ENCODE results near the gene NPR1.

The NPR1 gene

DNA sequence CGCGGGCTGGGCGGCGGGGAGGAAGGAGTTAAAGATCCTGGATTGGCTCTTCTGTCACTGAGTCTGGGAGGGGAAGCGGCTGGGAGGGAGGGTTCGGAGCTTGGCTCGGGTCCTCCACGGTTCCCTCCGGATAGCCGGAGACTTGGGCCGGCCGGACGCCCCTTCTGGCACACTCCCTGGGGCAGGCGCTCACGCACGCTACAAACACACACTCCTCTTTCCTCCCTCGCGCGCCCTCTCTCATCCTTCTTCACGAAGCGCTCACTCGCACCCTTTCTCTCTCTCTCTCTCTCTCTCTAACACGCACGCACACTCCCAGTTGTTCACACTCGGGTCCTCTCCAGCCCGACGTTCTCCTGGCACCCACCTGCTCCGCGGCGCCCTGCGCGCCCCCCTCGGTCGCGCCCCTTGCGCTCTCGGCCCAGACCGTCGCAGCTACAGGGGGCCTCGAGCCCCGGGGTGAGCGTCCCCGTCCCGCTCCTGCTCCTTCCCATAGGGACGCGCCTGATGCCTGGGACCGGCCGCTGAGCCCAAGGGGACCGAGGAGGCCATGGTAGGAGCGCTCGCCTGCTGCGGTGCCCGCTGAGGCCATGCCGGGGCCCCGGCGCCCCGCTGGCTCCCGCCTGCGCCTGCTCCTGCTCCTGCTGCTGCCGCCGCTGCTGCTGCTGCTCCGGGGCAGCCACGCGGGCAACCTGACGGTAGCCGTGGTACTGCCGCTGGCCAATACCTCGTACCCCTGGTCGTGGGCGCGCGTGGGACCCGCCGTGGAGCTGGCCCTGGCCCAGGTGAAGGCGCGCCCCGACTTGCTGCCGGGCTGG lies at the start of gene NPR1:
TSS of gene NPR1 (plus strand) at position 170 of the 818 bp plus-strand sequence. CDS start at position 591, 421 bp downstream.
- DNase-seq (ENCODE audit: low spot score): no peak
- H3K27ac ChIP-seq: peak within 1 kb of the TSS; percentile 16; the same call in 1 of the 2 replicates
- ChIA-PET POLR2A (ENCODE audit: low non-redundant PET) (no interaction called here), CTCF (interaction anchor here (0.6 to 1.9 kb wide), 9 partner anchors 9 to 428 kb away, joined by 3 to 11 read pairs (median 4); no protein-coding TSS in a partner anchor)
- TF ChIP-seq, protein P1, sequence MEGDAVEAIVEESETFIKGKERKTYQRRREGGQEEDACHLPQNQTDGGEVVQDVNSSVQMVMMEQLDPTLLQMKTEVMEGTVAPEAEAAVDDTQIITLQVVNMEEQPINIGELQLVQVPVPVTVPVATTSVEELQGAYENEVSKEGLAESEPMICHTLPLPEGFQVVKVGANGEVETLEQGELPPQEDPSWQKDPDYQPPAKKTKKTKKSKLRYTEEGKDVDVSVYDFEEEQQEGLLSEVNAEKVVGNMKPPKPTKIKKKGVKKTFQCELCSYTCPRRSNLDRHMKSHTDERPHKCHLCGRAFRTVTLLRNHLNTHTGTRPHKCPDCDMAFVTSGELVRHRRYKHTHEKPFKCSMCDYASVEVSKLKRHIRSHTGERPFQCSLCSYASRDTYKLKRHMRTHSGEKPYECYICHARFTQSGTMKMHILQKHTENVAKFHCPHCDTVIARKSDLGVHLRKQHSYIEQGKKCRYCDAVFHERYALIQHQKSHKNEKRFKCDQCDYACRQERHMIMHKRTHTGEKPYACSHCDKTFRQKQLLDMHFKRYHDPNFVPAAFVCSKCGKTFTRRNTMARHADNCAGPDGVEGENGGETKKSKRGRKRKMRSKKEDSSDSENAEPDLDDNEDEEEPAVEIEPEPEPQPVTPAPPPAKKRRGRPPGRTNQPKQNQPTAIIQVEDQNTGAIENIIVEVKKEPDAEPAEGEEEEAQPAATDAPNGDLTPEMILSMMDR (conservative IDR thresholded peaks at IDR 0.05; ENCODE audit: low read depth): no peak

DNA sequence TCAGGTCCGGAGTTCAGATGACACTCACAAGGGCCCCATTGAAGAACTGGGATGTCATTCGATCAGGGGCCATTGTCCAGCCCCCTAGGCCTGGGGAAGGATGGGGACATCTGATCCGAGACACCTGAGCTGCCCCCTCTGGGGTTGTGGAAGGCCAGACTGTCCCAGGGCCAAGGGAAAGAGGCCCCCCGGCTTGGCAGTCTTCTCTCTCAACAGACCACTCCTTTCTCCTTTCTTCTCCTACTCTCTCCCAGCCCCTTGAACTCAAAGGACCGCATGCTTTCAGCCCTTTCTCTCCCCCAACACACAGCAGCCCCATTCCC lies 49.2 kb upstream of the NPR1 start:
- POLR2A ChIA-PET (ENCODE audit: low non-redundant PET): interaction anchor here (0.6 to 5.5 kb wide), 2 partner anchors 15 to 26 kb away, joined by 4 to 56 read pairs; partner anchors contain the start of genes S100A14 and S100A16
- H3K27ac ChIP-seq: peak overlapping the region; percentile 94
- TF ChIP-seq, protein P1 (conservative IDR thresholded peaks at IDR 0.05; ENCODE audit: low read depth): no peak
- CTCF ChIA-PET: interaction anchor here (0.6 to 1.2 kb wide), 3 partner anchors 13 to 104 kb away, joined by 3 to 6 read pairs (median 5); partner anchors contain the start of gene S100A14
- no peak for DNase-seq (ENCODE audit: low spot score)

DNA sequence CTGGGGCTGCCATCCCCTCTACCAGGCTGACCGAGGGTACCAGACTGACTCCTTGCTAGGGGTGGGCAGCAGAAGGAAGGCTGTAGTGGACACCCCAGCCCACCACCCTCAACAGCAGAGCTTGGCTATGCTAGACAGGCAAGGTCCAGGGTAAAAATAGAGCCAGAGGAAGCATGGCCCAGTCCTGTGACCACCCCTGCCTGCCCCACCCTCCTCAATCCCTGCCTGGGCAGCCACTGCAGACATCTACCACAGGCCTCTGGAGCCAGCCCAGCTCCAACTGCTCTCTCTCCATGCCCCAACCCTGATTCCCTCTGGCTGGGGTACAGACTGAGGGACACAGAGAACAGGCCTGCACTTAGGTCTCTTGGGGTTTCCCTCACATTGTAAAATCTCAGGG lies 48.5 kb upstream of the NPR1 start:
- TF ChIP-seq, protein P1 (conservative IDR thresholded peaks at IDR 0.05; ENCODE audit: low read depth): no peak
- H3K27ac ChIP-seq: peak overlapping the region; percentile 94
- POLR2A ChIA-PET (ENCODE audit: low non-redundant PET): interaction anchor here (0.5 to 1.5 kb wide), 2 partner anchors 9 to 15 kb away, joined by 4 to 7 read pairs; no protein-coding TSS in a partner anchor
- CTCF ChIA-PET: interaction anchor here (0.8 kb wide), 1 partner anchor 119 kb away, joined by 3 read pairs; no protein-coding TSS in a partner anchor
- no peak for DNase-seq (ENCODE audit: low spot score)

DNA sequence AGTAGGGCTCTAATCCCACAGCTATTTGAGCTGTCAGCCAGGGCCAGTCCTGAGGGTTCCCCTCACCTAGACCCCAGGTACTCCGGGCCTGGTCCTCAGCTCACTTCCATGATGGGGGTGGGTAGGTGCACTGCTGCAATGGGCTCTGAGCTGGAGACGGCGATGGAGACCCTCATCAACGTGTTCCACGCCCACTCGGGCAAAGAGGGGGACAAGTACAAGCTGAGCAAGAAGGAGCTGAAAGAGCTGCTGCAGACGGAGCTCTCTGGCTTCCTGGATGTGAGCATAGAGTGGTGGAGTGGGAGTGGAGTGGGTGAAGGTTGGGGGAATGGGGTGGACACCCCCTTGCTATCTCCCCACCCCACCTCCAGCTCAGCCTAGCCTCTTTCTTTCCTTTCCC lies 48.1 kb upstream of the NPR1 start:
- ChIA-PET CTCF (interaction anchor here (0.8 kb wide), 1 partner anchor 120 kb away, joined by 3 read pairs; no protein-coding TSS in a partner anchor), POLR2A (ENCODE audit: low non-redundant PET) (interaction anchor here (0.5 to 1.5 kb wide), 4 partner anchors 10 to 24 kb away, joined by 3 to 7 read pairs (median 4); no protein-coding TSS in a partner anchor)
- DNase-seq (ENCODE audit: low spot score): no peak
- H3K27ac ChIP-seq: peak overlapping the region; percentile 94
- TF ChIP-seq, protein P1 (conservative IDR thresholded peaks at IDR 0.05; ENCODE audit: low read depth): no peak

DNA sequence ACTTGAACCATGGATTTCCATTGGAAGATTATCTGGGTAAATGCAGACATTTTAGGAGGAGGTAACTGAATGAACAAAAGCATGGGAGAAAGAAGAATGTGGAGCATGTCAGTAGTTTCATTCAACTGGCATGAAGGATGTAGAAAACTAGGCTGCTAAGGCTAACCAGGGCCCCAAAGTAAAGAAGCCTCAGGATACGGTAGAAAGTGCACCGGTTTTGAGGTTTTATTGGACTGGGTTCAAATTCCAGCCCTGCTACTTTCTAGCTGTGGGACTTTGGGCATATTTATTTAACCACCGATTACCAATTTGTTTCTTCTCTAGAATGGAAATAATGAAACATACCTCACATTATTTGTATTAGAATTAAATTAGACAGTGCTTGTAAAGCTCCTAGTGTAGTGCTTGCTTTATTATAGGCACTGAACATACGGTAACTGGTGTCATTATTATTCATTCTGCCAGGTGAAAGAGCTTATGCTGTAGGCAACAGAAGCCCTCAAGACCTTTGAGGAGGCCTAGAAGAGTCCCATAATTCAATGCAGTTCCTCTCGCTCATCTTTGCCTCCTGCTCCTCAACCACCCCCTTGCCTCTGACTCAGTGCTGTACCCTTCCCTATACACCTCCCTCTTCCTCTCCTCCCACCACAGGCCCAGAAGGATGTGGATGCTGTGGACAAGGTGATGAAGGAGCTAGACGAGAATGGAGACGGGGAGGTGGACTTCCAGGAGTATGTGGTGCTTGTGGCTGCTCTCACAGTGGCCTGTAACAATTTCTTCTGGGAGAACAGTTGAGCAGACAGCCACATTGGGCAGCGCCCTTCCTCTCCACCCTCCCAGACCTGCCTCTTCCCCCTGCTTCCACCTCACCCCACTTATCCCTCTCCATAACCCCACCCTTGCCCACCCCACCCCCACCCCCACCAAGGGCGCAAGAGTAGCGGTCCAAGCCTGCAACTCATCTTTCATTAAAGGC lies 47.2 kb upstream of the NPR1 start:
- peak overlapping the region; percentile 29 for H3K27ac ChIP-seq
- DNase-seq (ENCODE audit: low spot score): no peak
- TF ChIP-seq, protein P1 (conservative IDR thresholded peaks at IDR 0.05; ENCODE audit: low read depth): no peak
- CTCF ChIA-PET: interaction anchor here (0.5 kb wide), 1 partner anchor 121 kb away, joined by 3 read pairs; no protein-coding TSS in a partner anchor
- POLR2A ChIA-PET (ENCODE audit: low non-redundant PET): interaction anchor here (0.6 to 1.5 kb wide), 3 partner anchors 9 to 25 kb away, joined by 3 to 4 read pairs (median 3); no protein-coding TSS in a partner anchor

Measured in RWPE1 (cell line).